ENCODE data around the gene STRADB.
"Not testable (repeated sequence)": the region's sequence is repeated elsewhere in the genome, so short reads cannot be mapped to it uniquely, and the experiment has no call there.

The STRADB gene

GRCh38 chr2:201451292-201452057 is at the start of gene STRADB, which contains the start of gene TRAK2:
Gene STRADB (plus strand): TSS chr2:201451740. CDS start chr2:201454841, 3,101 bp downstream.
Gene TRAK2 (minus strand): TSS chr2:201451458. CDS start chr2:201420507, 30,951 bp downstream.
- peak; percentile 83 for FAIRE-seq

GRCh38 chr2:201401815-201402214 is 49.7 kb upstream of the STRADB start:
- no peak for FAIRE-seq

GRCh38 chr2:201402651-201403562 is 48.6 kb upstream of the STRADB start:
- no peak for FAIRE-seq

GRCh38 chr2:201403880-201404279 is 47.7 kb upstream of the STRADB start:
- no peak for FAIRE-seq

- FAIRE-seq, result no peak
These were observed 46.8 kb upstream of the STRADB start for GRCh38 chr2:201404699-201405280.

- FAIRE-seq, result no peak
These were observed 45.4 kb upstream of the STRADB start for GRCh38 chr2:201406077-201406662.

- no peak for FAIRE-seq
These were observed 44.3 kb upstream of the STRADB start for GRCh38 chr2:201407265-201407664.

GRCh38 chr2:201408931-201409330 is 42.6 kb upstream of the STRADB start:
- no peak for FAIRE-seq

- FAIRE-seq, result no peak
These were observed 40.1 kb upstream of the STRADB start for GRCh38 chr2:201411421-201411820.

GRCh38 chr2:201413143-201413542 is 38.4 kb upstream of the STRADB start:
- no peak for FAIRE-seq

GRCh38 chr2:201413552-201413951 is 38.0 kb upstream of the STRADB start:
- no peak for FAIRE-seq

- FAIRE-seq, result no peak
These were observed 37.2 kb upstream of the STRADB start for GRCh38 chr2:201414099-201415023.

GRCh38 chr2:201415149-201415548 is 36.4 kb upstream of the STRADB start:
- peak; percentile 39 for FAIRE-seq

- no peak for FAIRE-seq
These were observed 32.4 kb upstream of the STRADB start for GRCh38 chr2:201419057-201419635.

GRCh38 chr2:201419986-201420385 is 31.6 kb upstream of the STRADB start:
- no peak for FAIRE-seq

GRCh38 chr2:201420442-201421113 is 31.0 kb upstream of the STRADB start:
- peak; percentile 6 for FAIRE-seq

GRCh38 chr2:201425952-201426351 is 25.6 kb upstream of the STRADB start:
- no peak for FAIRE-seq

GRCh38 chr2:201428366-201428765 is 23.2 kb upstream of the STRADB start:
- FAIRE-seq, result not testable (repeated sequence)

GRCh38 chr2:201429835-201430234 is 21.7 kb upstream of the STRADB start:
- FAIRE-seq, result not testable (repeated sequence)

- FAIRE-seq, result not testable (repeated sequence)
These were observed 21.2 kb upstream of the STRADB start for GRCh38 chr2:201430322-201430721.

GRCh38 chr2:201430839-201431238 is 20.7 kb upstream of the STRADB start:
- no peak for FAIRE-seq

All from A204.1 (cell line).